HepG2 (cell line): Measurements from ENCODE around the gene TMEM167B. TPM values are rescaled to one million over a fixed set of nuclear protein-coding genes. Genes with fewer than 3 reads are reported as not detected.

ENCODE experiments used
- AKAP8 ChIP-seq: sonication (generic); formaldehyde crosslinking; IDR thresholded peaks from 2 replicates; pipeline ENCODE4 v1.5.1; 2020; ENCODE audit warnings: mild to moderate bottlenecking, missing genetic modification reagents
- ARHGAP35 ChIP-seq: sonication (generic); formaldehyde crosslinking; IDR thresholded peaks from 2 replicates; pipeline ENCODE4 v1.9.0; 2022; ENCODE audit warnings: mild to moderate bottlenecking, inconsistent platforms, moderate library complexity, missing genetic modification reagents, borderline replicate concordance
- CBX2 ChIP-seq, 2 experiments: fragments of 200-600 bp in 1 of 2; sonication (generic); formaldehyde crosslinking in 1 of 2; IDR thresholded peaks; 2 replicates each; pipeline versions ENCODE4 v1.7.0 to v1.8.1; 2018 to 2022; ENCODE audit warnings: low read depth in 2 of 2, low read length in 1 of 2, mild to moderate bottlenecking in 1 of 2, missing genetic modification reagents in 1 of 2
- CHD4 ChIP-seq: fragments of 200-600 bp; sonication (generic); IDR thresholded peaks from 2 replicates; pipeline ENCODE4 v1.7.0; 2017; ENCODE audit warnings: mild to moderate bottlenecking, low read length, borderline replicate concordance
- FOXA3 ChIP-seq: IDR thresholded peaks from 2 replicates; pipeline ENCODE4 v1.6.1; 2016; ENCODE audit warnings: missing genetic modification reagents, missing compliant biosample characterization
- HIVEP1 ChIP-seq: sonication (generic); formaldehyde crosslinking; IDR thresholded peaks from 2 replicates; pipeline ENCODE4 v1.4.0; 2020; ENCODE audit warnings: mild to moderate bottlenecking, missing genetic modification reagents
- IKZF1 ChIP-seq: fragments of 450-650 bp; IDR thresholded peaks from 2 replicates; pipeline ENCODE4 v1.7.1; 2016
- JUN ChIP-seq: sonication (generic); formaldehyde crosslinking; IDR thresholded peaks from 2 replicates; pipeline ENCODE4 v1.4.0; 2020; ENCODE audit warnings: mild to moderate bottlenecking, missing genetic modification reagents
- JUNB ChIP-seq: sonication (generic); formaldehyde crosslinking; IDR thresholded peaks from 2 replicates; pipeline ENCODE4 v1.8.0; 2022; ENCODE audit warnings: missing genetic modification reagents, mild to moderate bottlenecking, borderline replicate concordance
- KDM5B ChIP-seq: sonication (generic); formaldehyde crosslinking; IDR thresholded peaks from 2 replicates; pipeline ENCODE4 v1.4.0; 2020; ENCODE audit warnings: missing genetic modification reagents, mild to moderate bottlenecking, borderline replicate concordance
- MEIS2 ChIP-seq: sonication (generic); formaldehyde crosslinking; IDR thresholded peaks from 2 replicates; pipeline ENCODE4 v1.9.0; 2021; ENCODE audit warnings: mild to moderate bottlenecking, missing genetic modification reagents
- NAIF1 ChIP-seq: sonication (generic); formaldehyde crosslinking; IDR thresholded peaks from 2 replicates; pipeline ENCODE4 v1.5.0; 2020; ENCODE audit warnings: mild to moderate bottlenecking, missing genetic modification reagents, borderline replicate concordance
- NCOA2 ChIP-seq: sonication (generic); formaldehyde crosslinking; IDR thresholded peaks from 2 replicates; pipeline ENCODE4 v1.8.0; 2022; ENCODE audit warnings: inconsistent platforms
- NFATC3 ChIP-seq: sonication (generic); formaldehyde crosslinking; IDR thresholded peaks from 2 replicates; pipeline ENCODE4 v1.5.1; 2020; ENCODE audit warnings: mild to moderate bottlenecking, missing genetic modification reagents
- SIN3A ChIP-seq: IDR thresholded peaks from 2 replicates; pipeline ENCODE4 v1.6.1; 2011; ENCODE audit warnings: low read depth, mild to moderate bottlenecking, control low read depth, low read length, borderline replicate concordance
- SMARCC2 ChIP-seq: fragments of 450-650 bp; IDR thresholded peaks from 2 replicates; pipeline ENCODE4 v1.6.1; 2017; ENCODE audit warnings: antibody characterized with exemption, mild to moderate bottlenecking
- SRSF1 ChIP-seq: fragments of 200-400 bp; formaldehyde crosslinking; optimal IDR thresholded peaks from 2 replicates; pipeline ENCODE3; 2017; ENCODE audit warnings: mild to moderate bottlenecking, low read depth, low read length, moderate library complexity
- SRSF9 ChIP-seq: fragments of 200-400 bp; formaldehyde crosslinking; IDR thresholded peaks from 2 replicates; pipeline ENCODE4 v1.6.1; 2018; ENCODE audit warnings: borderline replicate concordance, mild to moderate bottlenecking, low read depth, low read length; ENCODE audit not compliant: insufficient read depth, poor library complexity, severe bottlenecking
- ZNF260 ChIP-seq: sonication (generic); formaldehyde crosslinking; IDR thresholded peaks from 2 replicates; pipeline ENCODE4 v1.4.0; 2020; ENCODE audit warnings: missing genetic modification reagents, low read depth, mild to moderate bottlenecking, borderline replicate concordance
- ZNF460 ChIP-seq: sonication (generic); formaldehyde crosslinking; IDR thresholded peaks from 2 replicates; pipeline ENCODE4 v1.5.1; 2020; ENCODE audit warnings: missing genetic modification reagents, mild to moderate bottlenecking, borderline replicate concordance
- ZNF749 ChIP-seq: sonication (generic); formaldehyde crosslinking; IDR thresholded peaks from 2 replicates; pipeline ENCODE4 v1.8.0; 2022; ENCODE audit warnings: mild to moderate bottlenecking, missing genetic modification reagents, moderate library complexity, borderline replicate concordance
- ZZZ3 ChIP-seq: sonication (generic); formaldehyde crosslinking; IDR thresholded peaks from 2 replicates; pipeline ENCODE4 v1.4.0; 2020; ENCODE audit warnings: missing genetic modification reagents, mild to moderate bottlenecking, borderline replicate concordance
- polyA plus RNA-seq, 8 experiments: library from polyadenylated mRNA; depleted of rRNA in 3 of 8; stranded (reverse) in 7 of 8; unstranded in 1 of 8; fragments of >200 nt; fragmentation: Illumina TruSeq in 4 of 8; extraction: Trizol in 4 of 8; gene quantifications; 2 replicates each; pipeline versions ENCODE4 v1.2.1 to v1.2.3, GENCODE V29; 2011 to 2016; ENCODE audit warnings: low read depth in 4 of 8, missing spikeins in 1 of 8, mixed read lengths in 1 of 8; ENCODE audit not compliant: insufficient read depth in 1 of 8
- total RNA-seq, 5 experiments: library from RNA; depleted of rRNA; stranded (reverse); fragments of >200 nt; fragmentation: Illumina TruSeq; extraction: Trizol; gene quantifications; 2 replicates each; pipeline ENCODE4 v1.2.3, GENCODE V29; 2016; ENCODE audit warnings: low read depth in 1 of 5
- TF ChIP-seq, protein P1 (sequence below): sonication (generic); formaldehyde crosslinking; IDR thresholded peaks from 2 replicates; pipeline ENCODE4 v1.5.0; 2020; ENCODE audit warnings: mild to moderate bottlenecking, missing genetic modification reagents
- TF ChIP-seq, protein P2 (sequence below): sonication (generic); formaldehyde crosslinking; IDR thresholded peaks from 2 replicates; pipeline ENCODE4 v1.4.0; 2020; ENCODE audit warnings: mild to moderate bottlenecking, missing genetic modification reagents
- TF ChIP-seq, protein P3 (sequence below): IDR thresholded peaks from 2 replicates; pipeline ENCODE4 v1.6.1; 2016; ENCODE audit warnings: missing compliant biosample characterization, missing genetic modification reagents, borderline replicate concordance
- TF ChIP-seq, protein P4 (sequence below): IDR thresholded peaks from 2 replicates; pipeline ENCODE4 v1.6.1; 2016; ENCODE audit warnings: missing compliant biosample characterization, missing genetic modification reagents, borderline replicate concordance

The TMEM167B gene
- total and polyA plus RNA-seq, 2 of the 13 experiments (the other 11 are each of a cell fraction or from before 2014, with no cell fraction given), result 9.5 to 22.4 TPM

DNA sequence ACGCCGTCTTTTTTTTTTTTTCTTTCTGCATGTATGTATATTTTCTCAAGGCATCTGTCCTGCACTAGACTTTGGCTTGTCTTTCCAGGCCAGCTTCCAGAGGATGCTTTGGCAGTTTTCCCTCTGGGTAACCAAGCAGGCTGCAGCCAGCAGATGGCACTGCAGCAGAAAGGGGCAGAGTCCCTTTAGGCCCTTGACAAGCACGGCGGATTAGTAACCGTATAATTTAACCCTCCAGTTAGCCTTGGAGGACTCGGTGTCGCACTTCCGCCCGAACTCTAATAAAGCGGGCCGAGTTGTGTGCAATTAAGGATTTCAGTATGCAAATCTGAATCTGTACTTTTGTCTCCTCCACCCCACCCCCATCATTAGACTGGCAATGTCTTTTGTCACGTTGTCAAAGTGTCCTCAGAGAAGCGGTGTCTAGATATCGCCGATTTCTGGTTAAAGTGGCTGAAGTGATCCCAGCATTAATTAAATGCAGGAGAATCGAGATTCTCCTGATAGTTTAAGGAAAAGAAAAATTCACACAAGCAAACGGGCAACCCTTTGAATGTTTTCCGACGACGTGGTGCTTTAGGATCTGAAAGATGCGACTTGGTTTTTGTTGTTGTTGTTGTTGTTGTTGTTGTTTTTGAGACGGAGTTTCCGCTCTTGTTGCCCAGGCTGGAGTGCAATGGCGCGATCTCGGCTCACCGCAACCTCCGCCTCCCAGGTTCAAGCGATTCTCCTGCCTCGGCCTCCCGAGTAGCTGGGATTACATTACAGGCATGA, 1.1 kb upstream of the TMEM167B start (continued):
- TF ChIP-seq CBX2 (IDR thresholded peaks at IDR 0.05; ENCODE audit: low read depth, low read length) (no peak), CBX2 (CRISPR knock-in tag; IDR thresholded peaks at IDR 0.05; ENCODE audit: low read depth) (no peak), MEIS2 (CRISPR knock-in tag) (0 out of 2 replicates have a peak, but pooled peaks have one; percentile 54), NAIF1 (CRISPR knock-in tag) (no peak), ARHGAP35 (CRISPR knock-in tag) (no peak; the same call in 1 of the 2 replicates), SRSF9 (no peak), JUNB (no peak), AKAP8 (CRISPR knock-in tag) (no peak), IKZF1 (no peak), ZZZ3 (CRISPR knock-in tag) (no peak), SMARCC2 (no peak), CHD4 (0 out of 2 replicates have a peak, but pooled peaks have one; percentile 24), SRSF1 (no peak), HIVEP1 (CRISPR knock-in tag) (no peak), NCOA2 (CRISPR knock-in tag) (0 out of 2 replicates have a peak, but pooled peaks have one; percentile 14), ZNF749 (CRISPR knock-in tag) (no peak), ZNF260 (CRISPR knock-in tag) (no peak), ZNF460 (CRISPR knock-in tag) (no peak), KDM5B (CRISPR knock-in tag) (no peak), NFATC3 (CRISPR knock-in tag) (no peak), JUN (no peak), FOXA3 (CRISPR knock-in tag) (peak; percentile 43; the same call in 1 of the 2 replicates), SIN3A (peak; percentile 52; the same call in 1 of the 2 replicates)
- TF ChIP-seq, protein P1, sequence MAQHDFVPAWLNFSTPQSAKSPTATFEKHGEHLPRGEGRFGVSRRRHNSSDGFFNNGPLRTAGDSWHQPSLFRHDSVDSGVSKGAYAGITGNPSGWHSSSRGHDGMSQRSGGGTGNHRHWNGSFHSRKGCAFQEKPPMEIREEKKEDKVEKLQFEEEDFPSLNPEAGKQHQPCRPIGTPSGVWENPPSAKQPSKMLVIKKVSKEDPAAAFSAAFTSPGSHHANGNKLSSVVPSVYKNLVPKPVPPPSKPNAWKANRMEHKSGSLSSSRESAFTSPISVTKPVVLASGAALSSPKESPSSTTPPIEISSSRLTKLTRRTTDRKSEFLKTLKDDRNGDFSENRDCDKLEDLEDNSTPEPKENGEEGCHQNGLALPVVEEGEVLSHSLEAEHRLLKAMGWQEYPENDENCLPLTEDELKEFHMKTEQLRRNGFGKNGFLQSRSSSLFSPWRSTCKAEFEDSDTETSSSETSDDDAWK (CRISPR knock-in tag), result no peak
- TF ChIP-seq, protein P2, sequence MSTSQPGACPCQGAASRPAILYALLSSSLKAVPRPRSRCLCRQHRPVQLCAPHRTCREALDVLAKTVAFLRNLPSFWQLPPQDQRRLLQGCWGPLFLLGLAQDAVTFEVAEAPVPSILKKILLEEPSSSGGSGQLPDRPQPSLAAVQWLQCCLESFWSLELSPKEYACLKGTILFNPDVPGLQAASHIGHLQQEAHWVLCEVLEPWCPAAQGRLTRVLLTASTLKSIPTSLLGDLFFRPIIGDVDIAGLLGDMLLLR (CRISPR knock-in tag), result no peak
- TF ChIP-seq, protein P3, sequence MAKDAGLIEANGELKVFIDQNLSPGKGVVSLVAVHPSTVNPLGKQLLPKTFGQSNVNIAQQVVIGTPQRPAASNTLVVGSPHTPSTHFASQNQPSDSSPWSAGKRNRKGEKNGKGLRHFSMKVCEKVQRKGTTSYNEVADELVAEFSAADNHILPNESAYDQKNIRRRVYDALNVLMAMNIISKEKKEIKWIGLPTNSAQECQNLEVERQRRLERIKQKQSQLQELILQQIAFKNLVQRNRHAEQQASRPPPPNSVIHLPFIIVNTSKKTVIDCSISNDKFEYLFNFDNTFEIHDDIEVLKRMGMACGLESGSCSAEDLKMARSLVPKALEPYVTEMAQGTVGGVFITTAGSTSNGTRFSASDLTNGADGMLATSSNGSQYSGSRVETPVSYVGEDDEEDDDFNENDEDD, result no peak; the same call in 1 of the 2 replicates
- TF ChIP-seq, protein P4, sequence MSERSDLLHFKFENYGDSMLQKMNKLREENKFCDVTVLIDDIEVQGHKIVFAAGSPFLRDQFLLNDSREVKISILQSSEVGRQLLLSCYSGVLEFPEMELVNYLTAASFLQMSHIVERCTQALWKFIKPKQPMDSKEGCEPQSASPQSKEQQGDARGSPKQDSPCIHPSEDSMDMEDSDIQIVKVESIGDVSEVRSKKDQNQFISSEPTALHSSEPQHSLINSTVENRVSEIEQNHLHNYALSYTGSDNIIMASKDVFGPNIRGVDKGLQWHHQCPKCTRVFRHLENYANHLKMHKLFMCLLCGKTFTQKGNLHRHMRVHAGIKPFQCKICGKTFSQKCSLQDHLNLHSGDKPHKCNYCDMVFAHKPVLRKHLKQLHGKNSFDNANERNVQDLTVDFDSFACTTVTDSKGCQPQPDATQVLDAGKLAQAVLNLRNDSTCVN (CRISPR knock-in tag), result no peak
